CD4-positive, CD25-positive, alpha-beta regulatory T cell (primary cell): Measurements from ENCODE around the gene PLXND1. TPM values are rescaled to one million over a fixed set of nuclear protein-coding genes. Genes with fewer than 3 reads are reported as not detected.

Source experiments
- ATAC-seq, 2 donors: fragments of 150-1000 bp; cut with Tn5 transposase; one replicate each; pipeline ENCODE4 v1.10.0; 2021; ENCODE audit warnings: low read depth in 2 of 2, moderate number of reproducible peaks in 2 of 2, moderate library complexity in 1 of 2
- DNase-seq, 3 donors: peaks; one replicate each; pipeline versions ENCODE4 v3.0.0 to v3.0.0-alpha.2; 2012 to 2022; ENCODE audit warnings: mixed read lengths in 1 of 3
- H3K27ac ChIP-seq: one replicate; pipeline ENCODE4 v1.7.0; 2013; ENCODE audit warnings: mild to moderate bottlenecking, low read length; ENCODE audit not compliant: insufficient read depth, poor library complexity, severe bottlenecking
- H3K27me3 ChIP-seq: one replicate; pipeline ENCODE4 v1.7.0; 2013; ENCODE audit warnings: low read length; ENCODE audit not compliant: control insufficient read depth, insufficient read depth
- H3K36me3 ChIP-seq: one replicate; pipeline ENCODE4 v1.7.0; 2013; ENCODE audit warnings: mild to moderate bottlenecking, low read length, moderate library complexity; ENCODE audit not compliant: control insufficient read depth, insufficient read depth
- H3K4me1 ChIP-seq: 2 replicates; pipeline ENCODE4 v1.7.0; 2013; ENCODE audit warnings: mild to moderate bottlenecking, low read length; ENCODE audit not compliant: insufficient read depth, control insufficient read depth, poor library complexity, severe bottlenecking
- H3K4me3 ChIP-seq: one replicate; pipeline ENCODE4 v1.7.0; 2013; ENCODE audit warnings: low read depth, mild to moderate bottlenecking, low read length, moderate library complexity
- H3K9me3 ChIP-seq, 2 experiments: 1 replicate in 1 of 2; 2 replicates in 1 of 2; pipeline ENCODE4 v1.7.0; 2013; ENCODE audit warnings: low read length in 2 of 2, mild to moderate bottlenecking in 1 of 2, moderate library complexity in 1 of 2; ENCODE audit not compliant: control insufficient read depth in 2 of 2
- H3K27ac Mint-ChIP-seq, 3 donors: one replicate each; pipeline ENCODE4 v1.8.0; 2020 to 2022; ENCODE audit warnings: mild to moderate bottlenecking in 3 of 3, mixed read lengths in 3 of 3, moderate library complexity in 2 of 3
- H3K27me3 Mint-ChIP-seq: one replicate; pipeline ENCODE4 v1.8.0; 2022; ENCODE audit warnings: mild to moderate bottlenecking, mixed read lengths
- H3K36me3 Mint-ChIP-seq: one replicate; pipeline ENCODE4 v1.8.0; 2020; ENCODE audit warnings: mixed read lengths
- H3K4me1 Mint-ChIP-seq, 4 donors: one replicate each; pipeline ENCODE4 v1.8.0; 2020 to 2022; ENCODE audit warnings: mixed read lengths in 4 of 4, mild to moderate bottlenecking in 1 of 4
- H3K4me3 Mint-ChIP-seq, 4 donors: one replicate each; pipeline ENCODE4 v1.8.0; 2020 to 2022; ENCODE audit warnings: mild to moderate bottlenecking in 4 of 4, mixed read lengths in 4 of 4, moderate library complexity in 3 of 4
- H3K9me3 Mint-ChIP-seq, 7 donors: one replicate each; pipeline ENCODE4 v1.8.0; 2020 to 2022; ENCODE audit warnings: mixed read lengths in 7 of 7, mild to moderate bottlenecking in 3 of 7, moderate library complexity in 2 of 7
- polyA plus RNA-seq, 4 donors: library from polyadenylated mRNA; unstranded; fragments of 300-500 nt; fragmentation: Illumina TruSeq; gene quantifications; one replicate each; pipeline ENCODE4 v1.2.3, GENCODE V29; 2021
- total RNA-seq: library from RNA; stranded (reverse); gene quantifications from one replicate; pipeline ENCODE4 v1.2.3, GENCODE V29; 2022

The PLXND1 gene, protein sequence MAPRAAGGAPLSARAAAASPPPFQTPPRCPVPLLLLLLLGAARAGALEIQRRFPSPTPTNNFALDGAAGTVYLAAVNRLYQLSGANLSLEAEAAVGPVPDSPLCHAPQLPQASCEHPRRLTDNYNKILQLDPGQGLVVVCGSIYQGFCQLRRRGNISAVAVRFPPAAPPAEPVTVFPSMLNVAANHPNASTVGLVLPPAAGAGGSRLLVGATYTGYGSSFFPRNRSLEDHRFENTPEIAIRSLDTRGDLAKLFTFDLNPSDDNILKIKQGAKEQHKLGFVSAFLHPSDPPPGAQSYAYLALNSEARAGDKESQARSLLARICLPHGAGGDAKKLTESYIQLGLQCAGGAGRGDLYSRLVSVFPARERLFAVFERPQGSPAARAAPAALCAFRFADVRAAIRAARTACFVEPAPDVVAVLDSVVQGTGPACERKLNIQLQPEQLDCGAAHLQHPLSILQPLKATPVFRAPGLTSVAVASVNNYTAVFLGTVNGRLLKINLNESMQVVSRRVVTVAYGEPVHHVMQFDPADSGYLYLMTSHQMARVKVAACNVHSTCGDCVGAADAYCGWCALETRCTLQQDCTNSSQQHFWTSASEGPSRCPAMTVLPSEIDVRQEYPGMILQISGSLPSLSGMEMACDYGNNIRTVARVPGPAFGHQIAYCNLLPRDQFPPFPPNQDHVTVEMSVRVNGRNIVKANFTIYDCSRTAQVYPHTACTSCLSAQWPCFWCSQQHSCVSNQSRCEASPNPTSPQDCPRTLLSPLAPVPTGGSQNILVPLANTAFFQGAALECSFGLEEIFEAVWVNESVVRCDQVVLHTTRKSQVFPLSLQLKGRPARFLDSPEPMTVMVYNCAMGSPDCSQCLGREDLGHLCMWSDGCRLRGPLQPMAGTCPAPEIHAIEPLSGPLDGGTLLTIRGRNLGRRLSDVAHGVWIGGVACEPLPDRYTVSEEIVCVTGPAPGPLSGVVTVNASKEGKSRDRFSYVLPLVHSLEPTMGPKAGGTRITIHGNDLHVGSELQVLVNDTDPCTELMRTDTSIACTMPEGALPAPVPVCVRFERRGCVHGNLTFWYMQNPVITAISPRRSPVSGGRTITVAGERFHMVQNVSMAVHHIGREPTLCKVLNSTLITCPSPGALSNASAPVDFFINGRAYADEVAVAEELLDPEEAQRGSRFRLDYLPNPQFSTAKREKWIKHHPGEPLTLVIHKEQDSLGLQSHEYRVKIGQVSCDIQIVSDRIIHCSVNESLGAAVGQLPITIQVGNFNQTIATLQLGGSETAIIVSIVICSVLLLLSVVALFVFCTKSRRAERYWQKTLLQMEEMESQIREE (N-terminal part only)
- 11.3 TPM for total RNA-seq
- under 1 TPM in 3 of 4 donors, not detected in 1; 0.48 to 0.88 (median 0.79) TPM for polyA plus RNA-seq

GRCh38 chr3:129606636-129607390 lies at the start of gene PLXND1:
Gene PLXND1, minus strand, starts transcription at chr3:129606676. Its CDS starts 37 bp downstream, at chr3:129606639.
- H3K4me1 ChIP-seq = peaks cover 16% of the 10 kb centered on the region
- no peak within 1 kb of the TSS for H3K4me3 ChIP-seq
- Mint-ChIP-seq H3K36me3 (no peaks in the 10 kb centered on the region), H3K27me3 (peaks cover 53% of the 10 kb centered on the region), H3K9me3 (peaks cover 0 to 2% (median 0%) of the 10 kb centered on the region in 7 donors), H3K4me1 (peaks cover 0 to 21% (median 5%) of the 10 kb centered on the region in 4 donors), H3K27ac (peak within 1 kb of the TSS; percentile 87 to 93 (median 91)), H3K4me3 (peak within 1 kb of the TSS; percentile 86 to 95 (median 90))
- ATAC-seq = peak; percentile 39 to 45
- peak in 2 of 3 donors; percentile 16 to 38 for DNase-seq
- peaks cover 10% of the 10 kb centered on the region for H3K27me3 ChIP-seq
- H3K27ac ChIP-seq = no peak within 1 kb of the TSS
- no peaks in the 10 kb centered on the region for H3K36me3 ChIP-seq
- H3K9me3 ChIP-seq = no peaks in the 10 kb centered on the region

GRCh38 chr3:129655291-129655700 lies 48.8 kb upstream of the PLXND1 start:
- Histone ChIP-seq H3K27ac (no peak overlapping the region), H3K4me1 (peaks cover 4% of the 10 kb centered on the region), H3K4me3 (no peak overlapping the region), H3K36me3 (peaks cover 21% of the 10 kb centered on the region), H3K27me3 (no peaks in the 10 kb centered on the region), H3K9me3 (no peaks in the 10 kb centered on the region)
- no peaks in the 10 kb centered on the region for H3K27me3 Mint-ChIP-seq
- no peaks in the 10 kb centered on the region for H3K9me3 Mint-ChIP-seq
- DNase-seq (no peak), ATAC-seq (no peak)
- H3K4me3 Mint-ChIP-seq = peak overlapping the region in 1 of 4 donors; percentile 87
- peaks cover 0 to 31% (median 13%) of the 10 kb centered on the region in 4 donors for H3K4me1 Mint-ChIP-seq
- peaks cover 8% of the 10 kb centered on the region for H3K36me3 Mint-ChIP-seq
- H3K27ac Mint-ChIP-seq = no peak overlapping the region

- no peaks in the 10 kb centered on the region for H3K9me3 Mint-ChIP-seq
- DNase-seq = no peak
- H3K4me3 Mint-ChIP-seq = no peak overlapping the region
- Histone ChIP-seq H3K36me3 (peaks cover 21% of the 10 kb centered on the region), H3K4me3 (no peak overlapping the region), H3K27ac (no peak overlapping the region), H3K27me3 (no peaks in the 10 kb centered on the region), H3K4me1 (peaks cover 7% of the 10 kb centered on the region), H3K9me3 (no peaks in the 10 kb centered on the region)
- peaks cover 11% of the 10 kb centered on the region for H3K36me3 Mint-ChIP-seq
- no peaks in the 10 kb centered on the region for H3K27me3 Mint-ChIP-seq
- no peak for ATAC-seq
- H3K27ac Mint-ChIP-seq = no peak overlapping the region
- H3K4me1 Mint-ChIP-seq = peaks cover 0 to 20% (median 14%) of the 10 kb centered on the region in 4 donors
Measured at GRCh38 chr3:129654131-129654530, 47.7 kb upstream of the PLXND1 start.

- Histone ChIP-seq H3K4me3 (no peak overlapping the region), H3K9me3 (no peaks in the 10 kb centered on the region), H3K27ac (no peak overlapping the region), H3K4me1 (peaks cover 5% of the 10 kb centered on the region), H3K27me3 (no peaks in the 10 kb centered on the region), H3K36me3 (peaks cover 21% of the 10 kb centered on the region)
- Mint-ChIP-seq H3K4me3 (no peak overlapping the region), H3K9me3 (no peaks in the 10 kb centered on the region), H3K27ac (no peak overlapping the region), H3K4me1 (peaks cover 0 to 12% (median 7%) of the 10 kb centered on the region in 4 donors), H3K27me3 (no peaks in the 10 kb centered on the region), H3K36me3 (peaks cover 11% of the 10 kb centered on the region)
- DNase-seq (no peak), ATAC-seq (no peak)
Measured at GRCh38 chr3:129653019-129653418, 46.5 kb upstream of the PLXND1 start.

GRCh38 chr3:129651435-129652202 lies 45.1 kb upstream of the PLXND1 start:
- H3K27me3 ChIP-seq = no peaks in the 10 kb centered on the region
- H3K36me3 Mint-ChIP-seq = peaks cover 11% of the 10 kb centered on the region
- H3K36me3 ChIP-seq = peaks cover 21% of the 10 kb centered on the region
- ATAC-seq (no peak), DNase-seq (no peak)
- H3K27me3 Mint-ChIP-seq = no peaks in the 10 kb centered on the region
- H3K9me3 ChIP-seq = no peaks in the 10 kb centered on the region
- H3K27ac ChIP-seq = no peak overlapping the region
- H3K27ac Mint-ChIP-seq = no peak overlapping the region
- no peak overlapping the region for H3K4me3 Mint-ChIP-seq
- no peaks in the 10 kb centered on the region for H3K9me3 Mint-ChIP-seq
- H3K4me1 ChIP-seq = peaks cover 3% of the 10 kb centered on the region
- H3K4me1 Mint-ChIP-seq = peaks cover 0 to 5% (median 2%) of the 10 kb centered on the region in 4 donors
- H3K4me3 ChIP-seq = no peak overlapping the region

DNA sequence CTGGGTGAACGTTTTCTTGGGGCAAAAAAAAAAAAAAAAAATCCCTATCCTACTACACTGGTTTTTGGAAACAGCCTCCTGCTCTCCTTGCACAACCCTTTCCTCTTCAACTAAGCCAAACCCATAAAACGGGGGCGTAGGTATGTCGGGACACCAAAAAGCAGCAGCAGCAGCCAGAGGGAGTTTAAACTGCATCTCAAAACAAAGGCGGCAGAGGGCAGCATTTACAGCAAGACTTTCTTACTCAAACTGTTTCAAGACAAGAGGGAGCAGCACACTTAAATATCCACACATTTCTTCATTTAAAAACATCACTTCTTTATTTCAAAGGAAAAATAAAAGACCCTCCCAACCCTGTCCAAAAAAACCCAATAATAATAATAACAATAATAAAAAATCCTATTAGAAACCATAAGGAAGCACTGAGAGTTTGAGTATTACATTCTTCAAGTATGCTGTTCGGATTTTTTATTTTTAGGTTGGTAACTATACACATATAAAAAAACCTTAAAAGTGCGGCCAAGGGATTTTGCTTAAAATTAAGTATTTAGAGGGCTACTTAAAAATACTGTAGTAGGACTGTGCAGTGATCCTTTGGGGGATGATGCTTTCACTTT lies 43.9 kb upstream of the PLXND1 start:
- H3K27ac ChIP-seq = no peak overlapping the region
- no peaks in the 10 kb centered on the region for H3K9me3 Mint-ChIP-seq
- ATAC-seq = no peak

More for the DNA sequence above, 43.9 kb upstream of the PLXND1 start:
- Mint-ChIP-seq H3K4me3 (no peak overlapping the region), H3K36me3 (peaks cover 7% of the 10 kb centered on the region), H3K4me1 (peaks cover 0 to 2% (median under 1%) of the 10 kb centered on the region in 4 donors), H3K27ac (no peak overlapping the region), H3K27me3 (no peaks in the 10 kb centered on the region)
- Histone ChIP-seq H3K4me1 (peaks cover 3% of the 10 kb centered on the region), H3K36me3 (peaks cover 21% of the 10 kb centered on the region), H3K27me3 (no peaks in the 10 kb centered on the region), H3K4me3 (no peak overlapping the region), H3K9me3 (no peaks in the 10 kb centered on the region)
- DNase-seq = peak; percentile 31 to 76 (median 52)
